K562 (cell line): Measurements from ENCODE around the gene TK1. TPM values are rescaled to one million over a fixed set of nuclear protein-coding genes. Genes with fewer than 3 reads are reported as not detected.

ENCODE experiments used
- ARHGAP35 ChIP-seq: fragments of 450-650 bp; IDR thresholded peaks from 2 replicates; pipeline ENCODE4 v1.6.1; 2018; ENCODE audit not compliant: partially characterized antibody
- BRD4 ChIP-seq: fragments of 200-600 bp; sonication (generic); IDR thresholded peaks from 2 replicates; pipeline ENCODE4 v1.6.1; 2017; ENCODE audit warnings: inconsistent platforms
- CBX2 ChIP-seq: fragments of 200-600 bp; sonication (generic); IDR thresholded peaks from one replicate; pipeline ENCODE4 v1.6.1; 2012; ENCODE audit warnings: mild to moderate bottlenecking, low read length, inconsistent platforms; ENCODE audit not compliant: insufficient read depth, poor library complexity, severe bottlenecking
- CREB3 ChIP-seq: fragments of 450-650 bp; conservative IDR thresholded peaks from 2 replicates; pipeline ENCODE4 v1.6.1; 2016; ENCODE audit warnings: missing genetic modification characterization, low read depth, mild to moderate bottlenecking, missing compliant biosample characterization, moderate library complexity
- HBP1 ChIP-seq: fragments of 450-650 bp; formaldehyde crosslinking; IDR thresholded peaks from 2 replicates; pipeline ENCODE4 v1.4.0; 2022; ENCODE audit warnings: missing genetic modification characterization
- HNRNPLL ChIP-seq: fragments of 200-400 bp; formaldehyde crosslinking; IDR thresholded peaks from 2 replicates; pipeline ENCODE4 v1.6.1; 2017; ENCODE audit warnings: low read length, low read depth, mild to moderate bottlenecking; ENCODE audit not compliant: poor library complexity, severe bottlenecking
- MIER1 ChIP-seq: fragments of 450-650 bp; IDR thresholded peaks from 2 replicates; pipeline ENCODE4 v1.6.1; 2016; ENCODE audit warnings: antibody characterized with exemption, mild to moderate bottlenecking, low read depth
- MLLT1 ChIP-seq, 2 experiments: fragments of 450-650 bp; IDR thresholded peaks; 2 replicates each; pipeline ENCODE4 v1.6.1; 2016
- NCOA6 ChIP-seq: fragments of 450-650 bp; IDR thresholded peaks from 2 replicates; pipeline ENCODE4 v1.6.1; 2017; ENCODE audit warnings: mild to moderate bottlenecking
- NFIX ChIP-seq: fragments of 250-450 bp; sonication (Bioruptor Pico); IDR thresholded peaks from 2 replicates; pipeline ENCODE4 v1.4.0; 2020; ENCODE audit warnings: low read depth, mild to moderate bottlenecking, moderate library complexity
- NFXL1 ChIP-seq: fragments of 450-650 bp; formaldehyde crosslinking; IDR thresholded peaks from 2 replicates; pipeline ENCODE4 v1.4.0; 2021; ENCODE audit warnings: mild to moderate bottlenecking
- PCBP1 ChIP-seq: fragments of 200-400 bp; formaldehyde crosslinking; IDR thresholded peaks from 2 replicates; pipeline ENCODE4 v1.6.1; 2018; ENCODE audit warnings: mild to moderate bottlenecking, low read depth, low read length; ENCODE audit not compliant: poor library complexity, severe bottlenecking
- PHF8 ChIP-seq: fragments of 200-600 bp; sonication (generic); IDR thresholded peaks from 2 replicates; pipeline ENCODE4 v1.6.1; 2012; ENCODE audit warnings: mixed run types, mild to moderate bottlenecking, inconsistent platforms, low read length, moderate library complexity, borderline replicate concordance
- POLR2A ChIP-seq: fragments of 450-650 bp; conservative IDR thresholded peaks from 2 replicates; pipeline ENCODE4 v1.6.1; 2016
- RBBP5 ChIP-seq: fragments of 200-600 bp; sonication (generic); IDR thresholded peaks from 2 replicates; pipeline ENCODE4 v1.6.1; 2012; ENCODE audit warnings: borderline replicate concordance, mild to moderate bottlenecking, low read length, control low read depth, inconsistent platforms; ENCODE audit not compliant: insufficient read depth, poor library complexity, severe bottlenecking
- SAFB2 ChIP-seq: fragments of 200-400 bp; formaldehyde crosslinking; IDR thresholded peaks from 2 replicates; pipeline ENCODE4 v1.6.1; 2018; ENCODE audit warnings: borderline replicate concordance, low read length, low read depth, moderate library complexity; ENCODE audit not compliant: severe bottlenecking
- SPI1 ChIP-seq: IDR thresholded peaks from 2 replicates; pipeline ENCODE4 v1.6.1; 2011; ENCODE audit warnings: low read depth, low read length, control low read depth, borderline replicate concordance
- SUPT5H ChIP-seq: fragments of 450-650 bp; IDR thresholded peaks from 2 replicates; pipeline ENCODE4 v1.6.1; 2016
- XRCC3 ChIP-seq: fragments of 450-650 bp; IDR thresholded peaks from 2 replicates; pipeline ENCODE4 v1.6.1; 2017; ENCODE audit warnings: mild to moderate bottlenecking, moderate library complexity
- ZFP30 ChIP-seq: fragments of 250-450 bp; sonication (Bioruptor Pico); IDR thresholded peaks from 2 replicates; pipeline ENCODE4 v1.8.0; 2022; ENCODE audit warnings: moderate library complexity, mild to moderate bottlenecking, inconsistent platforms, borderline replicate concordance
- ZKSCAN3 ChIP-seq: fragments of 250-450 bp; sonication (Bioruptor Pico); IDR thresholded peaks from 2 replicates; pipeline ENCODE4 v1.4.0; 2020
- polyA plus RNA-seq, 8 experiments: library from polyadenylated mRNA; depleted of rRNA in 4 of 8; stranded (reverse) in 5 of 8; unstranded in 3 of 8; fragments of >200 nt; fragmentation: Nextera tagmentation in 2 of 8; fragmentation: Illumina TruSeq in 1 of 8; extraction: Ambion mirVana in 2 of 8; extraction: Trizol in 1 of 8; gene quantifications; 2 replicates each; pipeline versions ENCODE4 v1.2.1 to v1.2.3, GENCODE V29; 2011 to 2014; ENCODE audit warnings: inconsistent platforms in 1 of 8, missing spikeins in 1 of 8
- total RNA-seq, 7 experiments: library from RNA; depleted of rRNA in 6 of 7; stranded (reverse); fragments of >200 nt in 6 of 7; fragmentation: Illumina TruSeq in 2 of 7; extraction: Trizol in 2 of 7; gene quantifications; 2 replicates each; pipeline versions ENCODE4 v1.2.1 to v1.2.3, GENCODE V29; 2011 to 2021; ENCODE audit warnings: low replicate concordance in 1 of 7

The TK1 gene
- total and polyA plus RNA-seq, 9 of the 15 experiments (the other 6 are each of a cell fraction or from before 2014, with no cell fraction given): 8.4 to 280 (median 103) TPM

GRCh38 chr17:78127888-78128550 is 58.8 kb downstream of the TK1 start (continued):
- TF ChIP-seq CREB3 (tag) (no peak), ZFP30 (CRISPR knock-in tag) (no peak), NCOA6 (no peak), CBX2 (no peak), SAFB2 (no peak), MIER1 (peak; percentile 79), SUPT5H (0 out of 2 replicates have a peak, but pooled peaks have one; percentile 1), ARHGAP35 (no peak), RBBP5 (peak; percentile 2), ZKSCAN3 (no peak), MLLT1 (IDR thresholded peaks at IDR 0.05) (peak in 1 of 2 experiments; percentile 22; a peak in 1 of 4 replicates), BRD4 (0 out of 2 replicates have a peak, but pooled peaks have one; percentile 65), PCBP1 (peak; percentile 65), NFIX (no peak), SPI1 (no peak), POLR2A (0 out of 2 replicates have a peak, but pooled peaks have one; percentile 51), HBP1 (CRISPR knock-in tag) (no peak), HNRNPLL (no peak), XRCC3 (no peak), PHF8 (peak; percentile 50; the same call in 1 of the 2 replicates), NFXL1 (CRISPR knock-in tag) (no peak)
